ENCODE results near the gene MLKL. TPM values are rescaled to one million over a fixed set of nuclear protein-coding genes. Genes with fewer than 3 reads are reported as not detected.

Gene MLKL
- total and polyA plus RNA-seq, 2 donors (not counting 3 experiments of a cell fraction or from before 2014, with no cell fraction given): 8.1 to 26.5 TPM

- Histone ChIP-seq H3K9me1 (replicated peaks; ENCODE audit: control insufficient read depth, extremely low read depth, insufficient read depth, low read length) (no peaks in the 10 kb centered on the region), H3K4me1 (ENCODE audit: control insufficient read depth, extremely low read depth, insufficient read depth, low read length) (no peaks in the 10 kb centered on the region), H3K79me2 (ENCODE audit: control insufficient read depth, insufficient read depth, low read length) (no peaks in the 10 kb centered on the region), H3K27ac (ENCODE audit: insufficient read depth, low read depth, low read length) (no peak overlapping the region), H4K20me1 (replicated peaks; ENCODE audit: control insufficient read depth, extremely low read depth, insufficient read depth, low read length) (no peaks in the 10 kb centered on the region), H3K27me3 (ENCODE audit: control insufficient read depth in 2 of 2, insufficient read depth in 2 of 2, low read length in 2 of 2) (no peaks in the 10 kb centered on the region), H3K36me3 (ENCODE audit: control insufficient read depth in 2 of 2, extremely low read depth in 1 of 2, insufficient read depth in 2 of 2, low read length in 2 of 2) (peaks cover 23 to 28% of the 10 kb centered on the region in 2 experiments), H3K4me3 (replicated peaks in 1 of 3; ENCODE audit: insufficient read depth in 1 of 3, low read depth in 1 of 3, low read length in 3 of 3) (no peak overlapping the region), H3K9me3 (replicated peaks; ENCODE audit: control insufficient read depth, insufficient read depth, low read length) (no peaks in the 10 kb centered on the region), H3K4me2 (ENCODE audit: insufficient read depth, low read length) (no peak overlapping the region), H2AFZ (ENCODE audit: low read depth, low read length) (no peak overlapping the region), H3K9ac (replicated peaks; ENCODE audit: extremely low read depth, insufficient read depth, low read length) (no peak overlapping the region)
- DNase-seq (ENCODE audit: low read depth, low spot score) (peak; percentile 73), FAIRE-seq (peak; percentile 85)
- TF ChIP-seq POLR2A (IDR thresholded peaks at IDR 0.05; ENCODE audit: low read depth, low read length) (no peak), JUN (IDR thresholded peaks at IDR 0.05; ENCODE audit: borderline replicate concordance, insufficient read depth, insufficient read length, low read depth) (no peak), POLR2AphosphoS5 (IDR thresholded peaks at IDR 0.05; ENCODE audit: insufficient read depth, low read depth, low read length) (no peak), GATA2 (IDR thresholded peaks at IDR 0.05; ENCODE audit: insufficient read depth, insufficient read length, low read depth, low read length) (no peak), FOS (IDR thresholded peaks at IDR 0.05; ENCODE audit: borderline replicate concordance, insufficient read depth, low read length) (no peak)
- TF ChIP-seq, protein P1, sequence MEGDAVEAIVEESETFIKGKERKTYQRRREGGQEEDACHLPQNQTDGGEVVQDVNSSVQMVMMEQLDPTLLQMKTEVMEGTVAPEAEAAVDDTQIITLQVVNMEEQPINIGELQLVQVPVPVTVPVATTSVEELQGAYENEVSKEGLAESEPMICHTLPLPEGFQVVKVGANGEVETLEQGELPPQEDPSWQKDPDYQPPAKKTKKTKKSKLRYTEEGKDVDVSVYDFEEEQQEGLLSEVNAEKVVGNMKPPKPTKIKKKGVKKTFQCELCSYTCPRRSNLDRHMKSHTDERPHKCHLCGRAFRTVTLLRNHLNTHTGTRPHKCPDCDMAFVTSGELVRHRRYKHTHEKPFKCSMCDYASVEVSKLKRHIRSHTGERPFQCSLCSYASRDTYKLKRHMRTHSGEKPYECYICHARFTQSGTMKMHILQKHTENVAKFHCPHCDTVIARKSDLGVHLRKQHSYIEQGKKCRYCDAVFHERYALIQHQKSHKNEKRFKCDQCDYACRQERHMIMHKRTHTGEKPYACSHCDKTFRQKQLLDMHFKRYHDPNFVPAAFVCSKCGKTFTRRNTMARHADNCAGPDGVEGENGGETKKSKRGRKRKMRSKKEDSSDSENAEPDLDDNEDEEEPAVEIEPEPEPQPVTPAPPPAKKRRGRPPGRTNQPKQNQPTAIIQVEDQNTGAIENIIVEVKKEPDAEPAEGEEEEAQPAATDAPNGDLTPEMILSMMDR (IDR thresholded peaks at IDR 0.05; ENCODE audit: extremely low read depth in 1 of 2, insufficient read depth in 1 of 2, low read depth in 1 of 2, low read length in 2 of 2): peak; percentile 44 to 45
- CTCF ChIA-PET: interaction anchor here (0.7 to 1.5 kb wide), 10 partner anchors 11 to 168 kb away, joined by 3 to 9 read pairs (median 4); no protein-coding TSS in a partner anchor
- POLR2A ChIA-PET: no interaction called here
- intact Hi-C loops (cut with micrococcal nuclease) (loop anchor here (1.0 to 2.0 kb wide), 3 partner anchors 149 to 313 kb away; no protein-coding TSS in a partner anchor), dilution Hi-C loops (cut with MboI; ENCODE audit: extremely low pct_ligation_motif_present, low sequenced_read_pairs) (no loop called here)
- no TSS peak for BruUV-seq (replicated peaks)
Measured at GRCh38 chr16:74623214-74623838, 77.3 kb downstream of the MLKL start.
